Iris pigment epithelial cell (primary cell): ENCODE measurements around the gene FBXL19.

Experiments used
- DNase-seq: peaks from one replicate; pipeline ENCODE4 v3.0.0-alpha.2; 2011; ENCODE audit warnings: low read depth

Gene FBXL19

DNA sequence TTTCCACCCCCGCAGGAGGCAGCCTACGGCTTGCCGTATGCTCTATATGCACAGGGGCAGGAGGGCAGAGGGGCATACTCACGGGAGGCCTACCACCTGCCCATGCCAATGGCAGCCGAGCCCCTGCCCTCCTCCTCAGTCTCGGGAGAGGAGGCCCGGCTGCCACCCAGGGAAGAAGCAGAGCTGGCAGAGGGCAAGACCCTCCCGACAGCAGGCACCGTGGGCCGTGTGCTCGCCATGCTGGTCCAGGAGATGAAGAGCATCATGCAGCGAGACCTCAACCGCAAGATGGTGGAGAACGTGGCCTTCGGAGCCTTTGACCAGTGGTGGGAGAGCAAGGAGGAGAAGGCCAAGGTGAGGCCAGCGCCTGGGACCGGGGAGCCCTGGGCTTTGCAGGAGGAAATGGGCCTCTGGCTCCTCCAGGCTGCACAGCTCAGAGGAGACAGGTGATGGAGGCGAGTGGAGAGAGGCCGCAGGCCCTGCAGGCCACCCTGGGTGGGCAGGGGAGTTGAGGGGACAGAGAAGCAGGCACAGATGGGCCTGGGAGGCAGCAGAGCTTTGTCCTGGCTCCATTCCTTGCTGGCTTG is 42.8 kb downstream of the FBXL19 start:
- DNase-seq = no peak

DNA sequence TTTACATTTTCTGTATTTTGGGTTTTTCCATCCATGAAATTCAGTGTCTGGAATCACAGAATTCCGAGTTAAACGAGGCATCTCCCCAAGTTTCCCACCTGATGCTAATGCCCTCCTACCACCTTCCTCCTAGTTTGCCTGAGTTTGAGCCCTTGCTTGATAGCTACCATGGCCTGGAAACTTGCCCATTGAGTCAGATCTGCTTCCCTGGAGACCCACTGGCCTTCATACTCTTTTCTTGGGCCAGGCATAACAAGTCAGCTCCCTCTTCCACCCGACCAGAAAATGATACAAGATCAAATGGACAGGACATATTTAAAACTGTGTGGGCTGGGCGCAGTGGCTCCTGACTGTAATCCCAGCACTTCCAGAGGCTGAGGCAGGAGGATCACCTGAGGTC is 44.4 kb downstream of the FBXL19 start:
- no peak for DNase-seq

DNA sequence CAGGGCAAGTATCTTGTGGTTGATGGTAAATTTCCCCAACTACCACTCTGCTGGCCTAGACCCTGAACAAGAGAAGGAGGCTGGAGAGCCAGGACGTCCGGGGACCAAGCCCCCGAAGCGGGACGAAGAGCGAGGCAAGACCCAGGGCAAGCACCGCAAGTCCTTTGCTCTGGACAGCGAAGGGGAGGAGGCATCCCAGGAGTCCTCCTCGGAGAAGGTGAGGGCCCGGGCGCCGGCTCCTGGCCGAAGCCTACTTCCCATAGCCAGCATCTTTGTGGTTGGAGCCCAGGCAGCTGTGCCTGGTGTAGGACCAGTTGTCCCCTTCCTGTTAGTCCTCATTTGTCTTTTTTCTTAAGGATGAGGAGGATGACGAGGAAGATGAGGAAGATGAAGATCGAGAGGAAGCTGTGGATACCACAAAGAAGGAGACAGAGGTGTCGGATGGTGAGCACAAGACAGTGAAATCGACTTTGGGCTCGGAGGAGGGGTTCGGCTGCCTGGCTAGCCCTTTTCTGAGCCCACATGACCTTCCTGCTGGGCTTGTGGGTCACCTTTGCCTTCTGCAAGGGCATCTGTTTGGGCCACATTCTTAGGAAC is 46.0 kb downstream of the FBXL19 start:
- DNase-seq = no peak

- no peak for DNase-seq
These were observed 47.9 kb downstream of the FBXL19 start for GRCh38 chr16:30971298-30971697.

DNA sequence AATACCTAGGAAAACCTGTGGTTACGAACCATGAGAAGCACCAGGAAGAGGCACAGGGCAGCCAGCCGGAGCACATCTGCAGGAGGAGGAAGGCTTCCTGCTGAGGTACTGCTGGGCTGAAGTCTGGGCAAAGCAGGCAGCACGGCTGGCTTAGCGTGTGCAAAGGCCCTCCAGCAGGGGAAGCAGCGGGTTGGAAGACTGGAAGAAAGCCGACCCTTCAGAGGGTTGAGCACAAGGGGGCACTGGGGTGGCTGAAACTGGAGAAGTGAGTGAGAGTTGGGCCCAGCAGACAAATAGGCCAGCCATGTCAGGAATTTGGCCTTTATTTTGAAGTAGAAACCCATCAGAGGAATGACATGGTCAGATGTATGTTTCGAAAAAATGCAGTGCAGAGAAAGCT is 49.5 kb downstream of the FBXL19 start:
- DNase-seq = peak; percentile 63

DNA sequence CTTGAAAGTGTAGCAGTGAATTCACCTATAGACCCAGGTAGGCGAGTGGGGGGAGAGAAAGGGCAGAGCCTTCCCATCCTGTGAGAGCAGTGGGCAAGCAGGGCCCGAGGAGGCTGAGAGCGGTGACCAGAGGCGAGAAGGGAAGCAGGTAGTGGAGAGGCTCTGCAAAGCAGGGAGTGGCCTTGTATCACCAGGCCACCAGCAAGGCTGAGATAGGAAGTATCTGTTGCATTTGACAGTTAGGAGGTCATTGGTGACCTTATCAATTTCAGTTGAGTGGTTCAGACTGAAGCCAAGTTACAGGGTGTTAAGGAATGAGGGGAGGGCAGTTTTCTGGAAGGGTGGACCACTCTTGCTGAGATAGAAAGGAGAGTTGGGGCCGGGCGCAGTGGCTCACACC is 51.0 kb downstream of the FBXL19 start:
- no peak for DNase-seq

GRCh38 chr16:30976486-30976885 is 53.1 kb downstream of the FBXL19 start:
- DNase-seq = no peak

GRCh38 chr16:30977502-30977901 is 54.1 kb downstream of the FBXL19 start:
- DNase-seq = no peak

DNA sequence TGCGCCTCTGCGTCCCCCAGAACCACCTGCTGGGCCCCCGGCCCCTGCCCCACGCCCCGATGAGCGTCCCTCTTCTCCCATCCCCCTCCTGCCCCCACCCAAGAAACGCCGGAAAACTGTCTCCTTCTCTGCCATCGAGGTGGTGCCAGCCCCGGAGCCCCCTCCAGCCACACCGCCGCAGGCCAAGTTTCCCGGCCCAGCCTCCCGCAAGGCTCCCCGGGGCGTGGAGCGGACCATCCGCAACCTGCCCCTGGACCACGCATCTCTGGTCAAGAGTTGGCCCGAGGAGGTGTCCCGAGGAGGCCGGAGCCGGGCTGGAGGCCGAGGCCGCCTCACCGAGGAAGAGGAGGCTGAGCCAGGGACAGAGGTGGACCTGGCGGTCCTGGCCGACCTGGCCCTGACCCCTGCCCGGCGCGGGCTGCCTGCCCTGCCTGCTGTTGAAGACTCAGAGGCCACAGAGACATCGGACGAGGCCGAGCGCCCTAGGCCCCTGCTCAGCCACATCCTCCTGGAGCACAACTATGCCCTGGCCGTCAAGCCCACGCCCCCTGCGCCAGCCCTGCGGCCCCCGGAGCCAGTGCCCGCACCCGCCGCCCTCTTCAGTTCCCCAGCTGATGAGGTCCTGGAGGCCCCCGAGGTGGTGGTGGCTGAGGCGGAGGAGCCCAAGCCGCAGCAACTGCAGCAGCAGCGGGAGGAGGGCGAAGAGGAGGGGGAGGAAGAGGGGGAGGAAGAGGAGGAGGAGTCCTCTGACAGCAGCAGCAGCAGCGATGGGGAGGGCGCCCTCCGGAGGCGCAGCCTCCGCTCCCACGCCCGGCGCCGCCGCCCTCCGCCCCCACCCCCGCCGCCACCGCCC is 56.0 kb downstream of the FBXL19 start:
- no peak for DNase-seq

- no peak for DNase-seq
These were observed 56.6 kb downstream of the FBXL19 start for GRCh38 chr16:30980023-30980371.

DNA sequence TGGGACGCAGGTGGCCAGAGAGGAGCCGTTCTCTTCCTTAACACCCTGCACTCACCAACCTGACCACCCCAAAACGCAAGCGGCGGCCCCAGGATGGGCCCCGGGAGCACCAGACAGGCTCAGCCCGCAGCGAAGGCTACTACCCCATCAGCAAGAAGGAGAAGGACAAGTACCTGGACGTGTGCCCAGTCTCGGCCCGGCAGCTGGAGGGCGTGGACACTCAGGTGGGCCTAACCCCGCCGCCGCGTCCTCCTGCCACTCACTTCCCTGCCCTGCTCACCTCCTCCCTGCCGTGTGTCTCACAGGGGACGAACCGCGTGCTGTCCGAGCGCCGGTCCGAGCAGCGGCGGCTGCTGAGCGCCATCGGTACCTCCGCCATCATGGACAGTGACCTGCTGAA is 57.1 kb downstream of the FBXL19 start:
- DNase-seq = no peak

DNA sequence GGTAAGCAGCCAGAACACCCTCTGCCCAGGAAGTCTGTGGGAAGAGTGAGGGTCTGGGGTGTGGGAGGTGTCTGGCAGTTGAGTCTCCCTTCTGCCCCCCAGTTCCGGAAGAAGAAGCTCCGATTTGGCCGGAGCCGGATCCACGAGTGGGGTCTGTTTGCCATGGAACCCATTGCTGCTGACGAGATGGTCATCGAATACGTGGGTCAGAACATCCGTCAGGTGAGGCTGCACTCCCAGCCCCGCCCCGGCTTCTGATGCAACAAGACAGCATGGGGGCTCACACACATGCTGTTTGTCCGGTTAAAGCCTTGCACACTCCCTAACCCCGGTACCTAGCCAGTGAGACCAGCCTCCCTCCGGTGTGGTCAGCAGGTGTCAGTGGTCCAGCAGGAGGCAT is 57.6 kb downstream of the FBXL19 start:
- DNase-seq = no peak

DNA sequence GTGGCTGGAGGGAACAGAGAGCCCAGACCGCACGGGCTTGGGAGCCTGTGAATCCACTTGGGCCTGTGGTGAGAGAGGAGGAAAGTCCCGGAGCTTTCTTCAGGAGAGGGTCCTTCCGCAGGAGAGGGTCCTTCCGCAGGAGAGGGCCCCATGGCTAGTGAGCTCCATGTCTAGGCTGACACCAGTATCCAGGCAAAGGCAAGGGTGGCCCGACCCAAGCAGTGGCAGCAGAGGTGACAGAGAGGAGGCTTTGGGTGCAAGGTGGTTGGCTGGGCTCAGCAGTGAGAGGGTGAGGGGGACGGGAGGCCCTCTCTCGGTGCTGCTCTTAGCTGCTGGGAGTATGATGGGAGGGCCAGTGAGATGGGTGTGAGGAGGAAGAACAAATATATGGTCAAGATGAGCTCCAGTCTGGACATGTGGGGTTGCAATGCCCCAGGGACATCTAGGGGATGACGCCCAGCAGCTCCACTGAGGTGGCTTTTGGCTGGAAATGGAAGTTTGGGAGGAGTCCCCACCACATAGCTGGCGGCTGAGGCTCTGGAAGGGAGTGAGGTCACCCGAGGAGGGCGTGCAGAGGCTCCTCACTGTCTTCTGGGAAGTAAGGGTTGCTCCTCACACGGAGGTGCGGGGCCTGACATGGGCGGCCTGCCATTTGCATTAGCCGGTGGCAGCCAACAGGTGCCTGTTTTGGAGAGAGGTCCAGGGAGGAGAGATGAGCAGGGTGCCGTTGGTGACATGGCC is 59.3 kb downstream of the FBXL19 start:
- no peak for DNase-seq

DNA sequence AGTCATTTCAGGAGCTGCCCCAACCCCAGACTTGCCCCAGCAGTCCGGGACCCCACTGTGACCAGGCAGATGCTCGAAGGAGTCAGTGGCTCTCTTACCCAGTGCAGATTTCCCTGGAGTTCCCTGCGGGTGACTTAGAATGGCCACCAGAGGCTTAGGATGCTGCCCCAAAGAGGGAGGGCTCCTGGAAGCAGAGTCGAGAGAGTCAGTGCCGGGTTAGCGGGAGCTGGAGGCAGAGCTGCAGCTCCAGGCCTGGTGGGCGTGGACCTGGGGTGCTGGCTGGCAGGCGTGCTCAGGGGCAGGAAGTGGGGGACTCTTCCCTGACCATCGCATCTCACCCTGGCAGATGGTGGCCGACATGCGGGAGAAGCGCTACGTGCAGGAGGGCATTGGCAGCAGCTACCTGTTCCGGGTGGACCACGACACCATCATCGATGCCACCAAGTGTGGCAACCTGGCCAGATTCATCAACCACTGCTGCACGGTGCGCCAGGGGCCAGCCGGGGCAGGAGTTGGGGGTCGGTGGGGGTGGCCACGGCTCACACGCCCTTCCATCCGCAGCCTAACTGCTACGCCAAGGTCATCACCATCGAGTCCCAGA is 60.0 kb downstream of the FBXL19 start:
- no peak for DNase-seq

DNA sequence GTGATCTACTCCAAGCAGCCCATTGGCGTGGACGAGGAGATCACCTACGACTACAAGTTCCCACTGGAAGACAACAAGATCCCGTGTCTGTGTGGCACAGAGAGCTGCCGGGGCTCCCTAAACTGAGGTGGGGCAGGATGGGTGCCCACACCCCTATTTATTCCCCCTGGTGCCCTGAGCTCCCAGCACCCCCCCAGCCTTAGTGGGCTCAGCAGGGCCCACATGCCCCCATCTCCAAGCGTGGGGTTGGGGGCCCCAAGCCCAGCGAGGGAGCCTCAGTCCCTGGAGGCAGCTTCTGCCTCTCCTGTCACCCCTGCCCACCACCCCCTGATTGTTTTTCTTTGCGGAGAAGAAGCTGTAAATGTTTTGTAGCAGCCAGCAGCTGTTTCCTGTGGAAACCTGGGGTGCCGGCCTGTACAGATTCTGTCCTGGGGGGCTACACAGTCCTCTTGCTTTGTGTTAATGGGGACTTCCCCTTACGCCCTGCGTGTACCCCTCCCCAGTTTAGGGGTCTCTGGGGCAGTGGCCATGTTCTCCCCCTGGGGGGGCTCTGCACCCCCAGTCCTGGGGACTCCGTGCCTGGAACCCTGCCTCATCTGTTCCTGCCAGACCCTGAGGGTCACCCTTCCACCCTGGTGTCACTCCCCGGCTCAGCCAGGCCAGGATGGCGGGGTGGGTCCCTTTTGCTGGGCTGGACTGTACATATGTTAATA is 60.7 kb downstream of the FBXL19 start:
- no peak for DNase-seq

DNA sequence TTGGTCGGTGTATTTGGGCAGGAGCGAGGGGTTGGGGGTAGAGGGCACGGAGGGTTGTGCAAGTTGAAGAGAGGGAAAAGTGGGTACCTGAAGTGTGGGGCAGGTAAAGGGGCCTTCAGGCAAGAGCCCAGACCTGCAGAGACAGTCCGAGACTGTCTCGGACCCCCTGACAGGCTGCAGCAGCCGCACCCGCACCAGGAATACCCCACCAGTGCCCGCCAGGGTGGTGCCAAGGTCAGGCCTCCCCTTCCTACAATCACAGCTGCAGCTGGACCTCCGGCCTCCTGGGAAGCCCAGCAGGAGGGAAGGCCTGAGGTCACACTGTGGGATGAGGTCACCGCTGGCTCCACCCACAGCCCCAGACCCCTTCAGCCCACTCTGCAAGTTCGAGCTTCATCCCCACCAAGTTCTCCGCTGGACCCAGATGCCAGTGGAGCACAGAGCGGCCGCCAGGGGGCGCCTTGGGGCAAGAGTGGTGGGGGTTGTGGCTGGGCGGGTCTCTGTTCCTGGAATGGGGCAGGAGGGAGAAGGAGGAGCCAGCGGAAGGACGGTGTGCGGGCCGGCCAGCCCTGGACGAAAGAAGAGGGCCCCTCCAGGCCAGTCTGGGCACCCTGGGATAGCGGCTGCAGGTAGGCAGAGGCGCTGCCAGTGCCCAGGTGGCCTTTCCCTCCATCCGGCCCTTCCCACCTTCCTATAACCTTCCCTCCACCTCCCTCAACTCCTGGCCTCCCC is 61.5 kb downstream of the FBXL19 start, which contains the start of gene HSD3B7:
HSD3B7 (plus strand) TSS at position 539 of the 732 bp plus-strand sequence. CDS start 452 bp downstream, outside the sequence.
- peak; percentile 71 for DNase-seq

DNA sequence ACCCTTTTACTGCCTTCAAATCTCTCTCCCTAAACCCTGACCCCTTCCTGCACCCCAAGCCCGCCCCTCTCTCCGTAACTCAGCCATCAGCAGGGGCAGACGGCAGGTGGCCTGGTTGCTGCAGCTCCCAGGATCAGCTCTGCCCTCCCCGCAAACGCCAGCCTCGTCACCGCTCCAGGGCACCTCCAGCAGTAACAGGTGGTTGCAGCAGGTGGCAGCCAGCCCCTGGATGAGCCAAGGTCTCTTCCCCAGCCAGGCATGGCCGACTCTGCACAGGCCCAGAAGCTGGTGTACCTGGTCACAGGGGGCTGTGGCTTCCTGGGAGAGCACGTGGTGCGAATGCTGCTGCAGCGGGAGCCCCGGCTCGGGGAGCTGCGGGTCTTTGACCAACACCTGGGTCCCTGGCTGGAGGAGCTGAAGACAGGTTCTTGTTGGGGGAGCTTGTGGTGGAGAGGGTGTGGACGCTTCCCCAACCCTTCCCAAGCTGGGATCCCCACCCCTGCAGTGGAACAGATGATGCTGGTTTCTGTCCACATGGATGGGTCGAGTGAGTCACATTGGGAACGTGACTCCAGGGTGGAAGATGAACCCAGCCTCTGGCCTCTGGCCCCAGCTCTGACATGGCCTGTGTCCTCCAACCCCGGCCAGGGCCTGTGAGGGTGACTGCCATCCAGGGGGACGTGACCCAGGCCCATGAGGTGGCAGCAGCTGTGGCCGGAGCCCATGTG is 62.2 kb downstream of the FBXL19 start:
- DNase-seq = no peak

DNA sequence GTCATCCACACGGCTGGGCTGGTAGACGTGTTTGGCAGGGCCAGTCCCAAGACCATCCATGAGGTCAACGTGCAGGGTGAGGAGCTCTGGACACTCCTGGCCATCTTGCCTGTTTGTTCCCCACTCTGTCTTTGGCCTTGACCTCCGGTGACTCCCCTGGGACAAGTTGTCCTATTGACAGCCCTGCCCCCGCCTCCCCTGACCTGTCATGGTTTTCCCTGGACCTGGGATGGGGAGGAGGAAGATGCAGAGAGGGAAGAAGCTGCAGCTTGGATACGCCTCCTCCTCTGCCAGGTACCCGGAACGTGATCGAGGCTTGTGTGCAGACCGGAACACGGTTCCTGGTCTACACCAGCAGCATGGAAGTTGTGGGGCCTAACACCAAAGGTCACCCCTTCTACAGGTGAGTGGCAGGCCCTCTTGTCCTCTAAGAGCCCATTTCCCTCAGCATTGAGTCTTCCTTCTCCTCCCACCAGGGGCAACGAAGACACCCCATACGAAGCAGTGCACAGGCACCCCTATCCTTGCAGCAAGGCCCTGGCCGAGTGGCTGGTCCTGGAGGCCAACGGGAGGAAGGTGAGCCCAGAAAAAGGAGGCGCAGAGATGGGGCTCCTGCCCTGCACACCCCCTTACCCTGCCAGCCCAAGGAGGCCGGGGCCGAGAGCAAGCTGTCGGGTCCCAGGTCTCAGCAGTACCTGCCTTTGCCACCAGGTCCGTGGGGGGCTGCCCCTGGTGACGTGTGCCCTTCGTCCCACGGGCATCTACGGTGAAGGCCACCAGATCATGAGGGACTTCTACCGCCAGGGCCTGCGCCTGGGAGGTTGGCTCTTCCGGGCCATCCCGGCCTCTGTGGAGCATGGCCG is 63.0 kb downstream of the FBXL19 start:
- no peak for DNase-seq

DNA sequence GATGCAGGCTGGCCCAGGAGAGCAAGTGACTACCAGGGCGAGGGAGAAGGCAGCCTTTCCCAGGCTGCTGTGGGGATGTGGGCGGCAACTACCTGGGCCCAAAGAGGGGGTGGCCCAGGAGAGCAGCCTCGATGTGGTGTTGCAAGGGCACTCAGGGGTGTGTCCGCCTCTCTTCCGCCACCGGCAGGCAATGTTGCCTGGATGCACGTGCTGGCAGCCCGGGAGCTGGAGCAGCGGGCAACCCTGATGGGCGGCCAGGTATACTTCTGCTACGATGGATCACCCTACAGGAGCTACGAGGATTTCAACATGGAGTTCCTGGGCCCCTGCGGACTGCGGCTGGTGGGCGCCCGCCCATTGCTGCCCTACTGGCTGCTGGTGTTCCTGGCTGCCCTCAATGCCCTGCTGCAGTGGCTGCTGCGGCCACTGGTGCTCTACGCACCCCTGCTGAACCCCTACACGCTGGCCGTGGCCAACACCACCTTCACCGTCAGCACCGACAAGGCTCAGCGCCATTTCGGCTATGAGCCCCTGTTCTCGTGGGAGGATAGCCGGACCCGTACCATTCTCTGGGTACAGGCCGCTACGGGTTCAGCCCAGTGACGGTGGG is 64.3 kb downstream of the FBXL19 start:
- no peak for DNase-seq
